Measurements from ENCODE around the gene PLEKHG4B.
"Not testable (repeated sequence)": the region's sequence is repeated elsewhere in the genome, so short reads cannot be mapped to it uniquely, and the experiment has no call there.

- TF ChIP-seq CTCF, POLR2A (IDR thresholded peaks at IDR 0.05): not testable (repeated sequence)
These were observed 143.6 kb downstream of the PLEKHG4B start for GRCh38 chr5:235527-235926.
